Measurements from ENCODE around the gene ST14. TPM values are rescaled to one million over a fixed set of nuclear protein-coding genes. Genes with fewer than 3 reads are reported as not detected.

The ST14 gene
- polyA plus RNA-seq, 1 donor (not counting 4 experiments of a cell fraction or from before 2014, with no cell fraction given): 45.8 TPM

DNA sequence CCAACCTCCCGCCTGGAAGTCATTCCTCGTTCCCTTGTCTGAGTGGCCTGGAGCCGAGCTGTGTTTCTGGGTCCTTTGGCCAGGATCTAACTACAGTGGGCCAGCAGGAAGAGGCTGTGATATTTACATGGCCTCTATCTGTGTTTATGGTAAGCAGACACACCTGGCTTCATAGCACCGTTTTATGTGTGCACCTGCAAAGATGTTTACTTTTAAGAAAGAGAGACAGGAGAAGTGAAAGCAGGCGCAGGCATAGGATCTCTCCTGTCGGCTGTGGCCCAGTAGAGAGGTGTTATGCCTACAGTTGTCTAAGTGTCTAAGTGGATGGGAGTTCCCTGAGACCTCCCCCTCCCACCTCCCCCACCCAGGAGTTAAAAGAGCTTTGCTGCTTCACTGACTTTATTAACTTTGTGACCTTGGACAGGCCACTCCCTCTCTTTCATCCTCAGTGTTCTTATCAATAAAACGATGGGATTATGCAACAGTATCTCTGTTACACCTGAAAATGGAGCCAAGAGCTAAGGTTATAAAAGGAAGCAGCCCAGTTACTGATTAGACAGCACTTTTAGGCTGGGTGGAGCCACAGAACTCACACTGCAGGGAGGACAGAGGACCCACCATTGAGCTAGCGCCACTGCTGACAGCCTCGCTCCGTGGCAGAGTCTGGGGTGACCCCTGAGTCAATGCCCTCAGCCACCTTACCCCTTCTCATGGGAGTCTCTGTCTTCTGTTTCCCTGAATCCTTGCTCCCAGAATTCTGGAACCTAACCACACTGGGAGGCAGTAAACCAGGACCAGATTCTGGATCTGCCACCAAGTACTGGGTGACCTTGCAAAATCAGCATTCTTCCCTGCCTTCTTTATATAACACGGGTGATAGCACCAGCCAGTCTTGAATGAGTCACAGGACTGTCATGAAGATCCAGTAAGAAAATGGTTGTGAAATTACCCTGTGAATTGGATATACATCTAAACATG is 22.0 kb downstream of the ST14 start:
- H3K36me3 ChIP-seq (ENCODE audit: control insufficient read depth in 2 of 2, extremely low read depth in 1 of 2, insufficient read depth in 2 of 2, low read length in 2 of 2): no peaks in the 10 kb centered on the region
- H3K27ac ChIP-seq (ENCODE audit: control insufficient read depth, insufficient read depth, low read length): peak overlapping the region; percentile 70
- H3K4me2 ChIP-seq (ENCODE audit: control insufficient read depth, extremely low read depth, insufficient read depth, low read depth, low read length): peak overlapping the region; percentile 45
- H3K9ac ChIP-seq (ENCODE audit: control insufficient read depth, extremely low read depth, insufficient read depth, low read length): no peak overlapping the region
- peaks cover 52% of the 10 kb centered on the region for H3K79me2 ChIP-seq (ENCODE audit: control insufficient read depth, insufficient read depth, low read length)
- peaks cover 14% of the 10 kb centered on the region for H3K9me1 ChIP-seq (ENCODE audit: control insufficient read depth, extremely low read depth, insufficient read depth, low read length)
- TF ChIP-seq CTCF (optimal IDR thresholded peaks at IDR 0.05 in 1 of 3, IDR thresholded peaks at IDR 0.05 in 1 of 3, conservative IDR thresholded peaks at IDR 0.05 in 1 of 3; ENCODE audit: extremely low read depth in 1 of 3, insufficient read depth in 2 of 3, low read length in 3 of 3): no peak
- TF ChIP-seq EZH2 (IDR thresholded peaks at IDR 0.05; ENCODE audit: low read length): no peak
- H2AFZ ChIP-seq (ENCODE audit: control insufficient read depth, low read length): no peak overlapping the region
- peak overlapping the region in 1 of 3 experiments; percentile 32 for H3K4me3 ChIP-seq (ENCODE audit: control insufficient read depth in 2 of 3, extremely low read depth in 1 of 3, insufficient read depth in 2 of 3, low read depth in 1 of 3, low read length in 3 of 3)
- dilution Hi-C loops (cut with MboI; ENCODE audit: extremely low pct_ligation_motif_present, low sequenced_read_pairs): no loop called here
- DNase-seq (ENCODE audit: low read depth, low spot score) (no peak), FAIRE-seq (peak; percentile 62)
- peaks cover 51% of the 10 kb centered on the region for H3K4me1 ChIP-seq (ENCODE audit: control insufficient read depth, extremely low read depth, insufficient read depth, low read length)
- H3K9me3 ChIP-seq (ENCODE audit: control insufficient read depth, low read depth, low read length): no peaks in the 10 kb centered on the region
- no peaks in the 10 kb centered on the region for H3K27me3 ChIP-seq (ENCODE audit: control insufficient read depth, extremely low read depth, insufficient read depth, low read length)
- peaks cover 16% of the 10 kb centered on the region for H4K20me1 ChIP-seq (ENCODE audit: control insufficient read depth, extremely low read depth, insufficient read depth, low read length)

DNA sequence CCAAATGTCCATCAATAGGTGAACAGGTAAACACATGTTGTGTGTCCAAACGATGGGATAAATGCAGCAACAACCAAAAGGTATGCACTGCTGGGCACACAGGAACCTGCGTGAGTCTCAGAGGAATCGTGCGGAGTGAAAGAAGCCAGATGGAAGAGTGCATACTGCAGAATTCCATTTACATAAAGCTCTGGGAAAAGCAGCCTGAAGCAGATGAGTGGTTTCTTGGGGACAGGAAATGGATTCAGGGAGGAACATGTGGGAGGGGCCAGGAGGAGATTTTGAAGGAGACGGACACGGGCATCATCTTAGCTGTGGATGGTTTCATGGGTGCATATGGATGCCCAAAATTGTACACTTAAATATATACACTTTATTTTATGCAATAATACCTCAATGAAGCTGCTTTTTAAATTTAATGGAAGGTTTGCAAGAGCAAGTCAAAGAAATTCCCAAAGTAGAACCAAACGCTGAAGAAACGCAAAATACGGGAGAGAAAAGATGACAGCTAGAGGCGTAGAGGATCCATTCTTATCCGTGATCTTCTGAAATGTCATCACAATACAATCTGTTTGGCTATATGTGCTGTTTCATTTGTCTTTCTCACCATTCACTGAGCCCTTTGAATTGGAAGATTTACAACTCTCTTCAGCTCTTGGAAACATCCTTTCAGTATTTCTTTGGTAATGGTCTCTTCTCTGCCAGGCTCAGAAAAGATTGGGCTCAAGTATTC is 24.5 kb downstream of the ST14 start:
- Histone ChIP-seq H4K20me1 (ENCODE audit: control insufficient read depth, extremely low read depth, insufficient read depth, low read length) (peaks cover 20% of the 10 kb centered on the region), H3K9me1 (ENCODE audit: control insufficient read depth, extremely low read depth, insufficient read depth, low read length) (peaks cover 14% of the 10 kb centered on the region), H3K4me2 (ENCODE audit: control insufficient read depth, extremely low read depth, insufficient read depth, low read depth, low read length) (no peak overlapping the region), H3K79me2 (ENCODE audit: control insufficient read depth, insufficient read depth, low read length) (peaks cover 65% of the 10 kb centered on the region), H3K36me3 (ENCODE audit: control insufficient read depth in 2 of 2, extremely low read depth in 1 of 2, insufficient read depth in 2 of 2, low read length in 2 of 2) (peaks cover 3 to 4% of the 10 kb centered on the region in 2 experiments), H3K27ac (ENCODE audit: control insufficient read depth, insufficient read depth, low read length) (no peak overlapping the region), H3K27me3 (ENCODE audit: control insufficient read depth, extremely low read depth, insufficient read depth, low read length) (no peaks in the 10 kb centered on the region), H3K9ac (ENCODE audit: control insufficient read depth, extremely low read depth, insufficient read depth, low read length) (no peak overlapping the region), H2AFZ (ENCODE audit: control insufficient read depth, low read length) (no peak overlapping the region), H3K4me3 (ENCODE audit: control insufficient read depth in 2 of 3, extremely low read depth in 1 of 3, insufficient read depth in 2 of 3, low read depth in 1 of 3, low read length in 3 of 3) (no peak overlapping the region), H3K4me1 (ENCODE audit: control insufficient read depth, extremely low read depth, insufficient read depth, low read length) (peaks cover 34% of the 10 kb centered on the region), H3K9me3 (ENCODE audit: control insufficient read depth, low read depth, low read length) (no peaks in the 10 kb centered on the region)
- no peak for DNase-seq (ENCODE audit: low read depth, low spot score)
- TF ChIP-seq EZH2 (IDR thresholded peaks at IDR 0.05; ENCODE audit: low read length) (no peak), CTCF (optimal IDR thresholded peaks at IDR 0.05 in 1 of 3, IDR thresholded peaks at IDR 0.05 in 1 of 3, conservative IDR thresholded peaks at IDR 0.05 in 1 of 3; ENCODE audit: extremely low read depth in 1 of 3, insufficient read depth in 2 of 3, low read length in 3 of 3) (no peak)
- no peak for FAIRE-seq
- dilution Hi-C loops (cut with MboI; ENCODE audit: extremely low pct_ligation_motif_present, low sequenced_read_pairs): no loop called here

All from keratinocyte (primary cell).